ENCODE data around the gene E2F1. TPM values are rescaled to one million over a fixed set of nuclear protein-coding genes. Genes with fewer than 3 reads are reported as not detected.

The E2F1 gene
- total RNA-seq, 3 donors from 2014 or later (not counting 1 experiment from before 2014, with no cell fraction given), result 4.6 to 5.6 (median 4.7) TPM

- WGBS (ENCODE audit: insufficient coverage), result 96% methylated on average over 2 of the region's 2 CpGs
- Histone ChIP-seq H3K9me3 (ENCODE audit: control insufficient read depth, insufficient read depth, low read length) (no peaks in the 10 kb centered on the region), H3K36me3 (ENCODE audit: control insufficient read depth, insufficient read depth, low read length) (no peaks in the 10 kb centered on the region), H3K27ac (ENCODE audit: low read length) (no peak overlapping the region), H3K4me3 (ENCODE audit: low read length) (no peak overlapping the region), H3K4me1 (ENCODE audit: control insufficient read depth, insufficient read depth, low read length) (peaks cover 51% of the 10 kb centered on the region), H3K27me3 (ENCODE audit: control insufficient read depth, insufficient read depth, low read length) (no peaks in the 10 kb centered on the region)
- peaks cover 26 to 44% of the 10 kb centered on the region in 2 donors for H3K4me1 Mint-ChIP-seq
- peak overlapping the region; percentile 86 for H3K4me3 Mint-ChIP-seq
- H3K27ac Mint-ChIP-seq, result peak overlapping the region; percentile 89
- ATAC-seq, result no peak
- intact Hi-C loops (cut with micrococcal nuclease), result no loop called here
- no peaks in the 10 kb centered on the region for H3K27me3 Mint-ChIP-seq (ENCODE audit: low read depth in 2 of 2)
- TF ChIP-seq CTCF (IDR thresholded peaks at IDR 0.05), result no peak
- DNase-seq, result peak in 1 of 2 donors; percentile 44
- no peaks in the 10 kb centered on the region for H3K9me3 Mint-ChIP-seq
- no peaks in the 10 kb centered on the region for H3K36me3 Mint-ChIP-seq
Measured at GRCh38 chr20:33664762-33665144, 21.4 kb downstream of the E2F1 start.

- H3K27me3 Mint-ChIP-seq (ENCODE audit: low read depth in 2 of 2), result no peaks in the 10 kb centered on the region
- no peaks in the 10 kb centered on the region for H3K9me3 Mint-ChIP-seq
- peak overlapping the region; percentile 86 for H3K4me3 Mint-ChIP-seq
- H3K4me1 Mint-ChIP-seq, result peaks cover 26 to 44% of the 10 kb centered on the region in 2 donors
- intact Hi-C loops (cut with micrococcal nuclease), result no loop called here
- DNase-seq (no peak), ATAC-seq (no peak)
- Histone ChIP-seq H3K36me3 (ENCODE audit: control insufficient read depth, insufficient read depth, low read length) (no peaks in the 10 kb centered on the region), H3K27me3 (ENCODE audit: control insufficient read depth, insufficient read depth, low read length) (no peaks in the 10 kb centered on the region), H3K4me3 (ENCODE audit: low read length) (peak overlapping the region; percentile 62), H3K27ac (ENCODE audit: low read length) (peak overlapping the region; percentile 93), H3K4me1 (ENCODE audit: control insufficient read depth, insufficient read depth, low read length) (peaks cover 51% of the 10 kb centered on the region), H3K9me3 (ENCODE audit: control insufficient read depth, insufficient read depth, low read length) (no peaks in the 10 kb centered on the region)
- WGBS (ENCODE audit: insufficient coverage), result 64% methylated on average over 9 of the region's 9 CpGs
- TF ChIP-seq CTCF (IDR thresholded peaks at IDR 0.05), result no peak
- H3K36me3 Mint-ChIP-seq, result no peaks in the 10 kb centered on the region
- peak overlapping the region; percentile 89 for H3K27ac Mint-ChIP-seq
Measured at GRCh38 chr20:33664085-33664761, 22.0 kb downstream of the E2F1 start.

- Histone ChIP-seq H3K4me3 (ENCODE audit: low read length) (peak overlapping the region; percentile 81), H3K27ac (ENCODE audit: low read length) (peak overlapping the region; percentile 93), H3K9me3 (ENCODE audit: control insufficient read depth, insufficient read depth, low read length) (no peaks in the 10 kb centered on the region), H3K36me3 (ENCODE audit: control insufficient read depth, insufficient read depth, low read length) (no peaks in the 10 kb centered on the region), H3K4me1 (ENCODE audit: control insufficient read depth, insufficient read depth, low read length) (peaks cover 48% of the 10 kb centered on the region), H3K27me3 (ENCODE audit: control insufficient read depth, insufficient read depth, low read length) (no peaks in the 10 kb centered on the region)
- TF ChIP-seq CTCF (IDR thresholded peaks at IDR 0.05), result no peak
- intact Hi-C loops (cut with micrococcal nuclease), result no loop called here
- peaks cover 26 to 43% of the 10 kb centered on the region in 2 donors for H3K4me1 Mint-ChIP-seq
- H3K36me3 Mint-ChIP-seq, result no peaks in the 10 kb centered on the region
- no peaks in the 10 kb centered on the region for H3K9me3 Mint-ChIP-seq
- no peaks in the 10 kb centered on the region for H3K27me3 Mint-ChIP-seq (ENCODE audit: low read depth in 2 of 2)
- H3K27ac Mint-ChIP-seq, result peak overlapping the region; percentile 89
- DNase-seq, result peak; percentile 83 to 91
- ATAC-seq, result peak; percentile 69 to 82 (median 73)
- peak overlapping the region; percentile 86 for H3K4me3 Mint-ChIP-seq
- under 1% methylated on average over 84 of the region's 84 CpGs for WGBS (ENCODE audit: insufficient coverage)
Measured at GRCh38 chr20:33663161-33664084, 22.8 kb downstream of the E2F1 start.

All from natural killer cell (primary cell).